Vagina (tissue), 2 donors: ENCODE measurements around the gene CFAP61.

Experiments
- POLR2AphosphoS5 ChIP-seq, 2 donors: sonication (generic); formaldehyde crosslinking; IDR thresholded peaks; one replicate each; pipeline ENCODE4 v1.9.0; 2017; ENCODE audit warnings: antibody characterized with exemption in 2 of 2, mild to moderate bottlenecking in 2 of 2, low read depth in 1 of 2; ENCODE audit not compliant: insufficient read depth in 1 of 2
- TF ChIP-seq, protein P1 (sequence below), 3 experiments: fragments of 450-650 bp in 2 of 3; fragments of 200-600 bp in 1 of 3; sonication (generic) in 1 of 3; IDR thresholded peaks; one replicate each; pipeline ENCODE4 v1.5.1; 2017 to 2019; ENCODE audit warnings: antibody characterized with exemption in 3 of 3, mild to moderate bottlenecking in 2 of 3, moderate library complexity in 2 of 3

DNA sequence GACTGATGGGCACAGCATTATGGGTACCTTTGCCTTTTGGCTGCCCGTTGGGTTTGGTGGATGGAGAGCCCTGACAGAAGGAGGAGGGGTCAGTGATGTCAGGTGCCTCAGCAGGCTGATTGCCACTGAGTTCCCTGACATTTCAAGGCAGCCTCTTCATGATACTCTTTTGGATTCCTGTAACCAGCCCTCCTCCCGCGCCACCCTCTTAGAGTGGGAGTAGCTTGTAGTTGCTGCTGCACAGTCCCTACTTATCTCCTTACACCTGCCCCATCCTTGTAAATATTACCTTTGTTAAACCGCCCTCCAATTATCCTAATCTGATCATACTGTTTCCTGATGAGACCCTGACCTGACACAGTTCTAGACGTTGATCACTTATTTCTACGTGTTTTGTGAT, 140.0 kb downstream of the CFAP61 start:
- TF ChIP-seq, protein P1, sequence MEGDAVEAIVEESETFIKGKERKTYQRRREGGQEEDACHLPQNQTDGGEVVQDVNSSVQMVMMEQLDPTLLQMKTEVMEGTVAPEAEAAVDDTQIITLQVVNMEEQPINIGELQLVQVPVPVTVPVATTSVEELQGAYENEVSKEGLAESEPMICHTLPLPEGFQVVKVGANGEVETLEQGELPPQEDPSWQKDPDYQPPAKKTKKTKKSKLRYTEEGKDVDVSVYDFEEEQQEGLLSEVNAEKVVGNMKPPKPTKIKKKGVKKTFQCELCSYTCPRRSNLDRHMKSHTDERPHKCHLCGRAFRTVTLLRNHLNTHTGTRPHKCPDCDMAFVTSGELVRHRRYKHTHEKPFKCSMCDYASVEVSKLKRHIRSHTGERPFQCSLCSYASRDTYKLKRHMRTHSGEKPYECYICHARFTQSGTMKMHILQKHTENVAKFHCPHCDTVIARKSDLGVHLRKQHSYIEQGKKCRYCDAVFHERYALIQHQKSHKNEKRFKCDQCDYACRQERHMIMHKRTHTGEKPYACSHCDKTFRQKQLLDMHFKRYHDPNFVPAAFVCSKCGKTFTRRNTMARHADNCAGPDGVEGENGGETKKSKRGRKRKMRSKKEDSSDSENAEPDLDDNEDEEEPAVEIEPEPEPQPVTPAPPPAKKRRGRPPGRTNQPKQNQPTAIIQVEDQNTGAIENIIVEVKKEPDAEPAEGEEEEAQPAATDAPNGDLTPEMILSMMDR (IDR thresholded peaks at IDR 0.05) = no peak
- no peak for TF ChIP-seq POLR2AphosphoS5 (IDR thresholded peaks at IDR 0.05; ENCODE audit: insufficient read depth in 1 of 2, low read depth in 1 of 2)
